HEK293T (cell line): Measurements from ENCODE around the gene NUP62.

Source experiments
- BHLHE40 ChIP-seq: fragments of 450-650 bp; IDR thresholded peaks from 2 replicates; pipeline ENCODE4 v1.6.1; 2016; ENCODE audit warnings: mild to moderate bottlenecking, moderate library complexity, borderline replicate concordance
- ELF4 ChIP-seq: fragments of 450-650 bp; IDR thresholded peaks from 2 replicates; pipeline ENCODE4 v1.6.1; 2017; ENCODE audit warnings: antibody characterized with exemption

DNA sequence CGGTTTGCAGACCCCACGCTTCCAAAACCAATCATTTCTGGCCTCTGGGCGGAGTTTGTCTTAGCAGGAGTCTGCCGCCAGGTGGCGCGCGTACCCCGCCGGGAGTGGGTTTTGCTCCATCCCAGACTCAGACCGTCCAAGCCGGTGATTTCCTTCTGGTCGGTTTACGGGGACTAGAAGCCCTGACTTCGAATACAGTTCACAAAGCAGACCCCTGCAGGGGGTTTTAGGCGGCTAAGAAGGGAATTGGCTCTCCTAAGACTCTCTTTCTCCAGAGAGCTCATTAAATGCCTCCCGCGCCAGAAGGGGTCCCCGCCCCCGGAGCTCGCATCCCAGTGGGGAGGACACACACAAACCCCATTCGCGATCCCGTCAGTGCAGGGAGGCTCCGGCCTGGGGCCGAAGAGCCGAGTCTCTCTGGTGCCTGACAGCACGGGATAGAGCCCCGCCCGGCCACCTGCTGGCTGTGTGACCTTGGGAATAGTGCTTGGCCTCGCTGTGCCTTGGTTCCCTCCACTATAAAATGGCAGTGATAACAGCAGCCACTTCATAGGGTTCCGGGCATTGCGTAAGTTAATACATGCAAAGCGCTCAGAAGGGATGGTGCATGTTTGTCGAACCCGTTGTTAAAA is 8.6 kb upstream of the NUP62 start:
- TF ChIP-seq ELF4, result no peak
- no peak for TF ChIP-seq BHLHE40
